Natural killer cell (primary cell): ENCODE measurements around the gene GREB1. TPM values are rescaled to one million over a fixed set of nuclear protein-coding genes. Genes with fewer than 3 reads are reported as not detected.

Experiments
- ATAC-seq, 3 donors: fragments of 150-1000 bp in 2 of 3; fragments of 200-7000 bp in 1 of 3; cut with Tn5 transposase; 1 replicate in 1 of 3; 2 replicates in 2 of 3; pipeline ENCODE4 v1.10.0; 2021; ENCODE audit warnings: mild to moderate bottlenecking in 2 of 3, moderate library complexity in 2 of 3
- DNase-seq, 2 donors: peaks; one replicate each; pipeline versions ENCODE4 v3.0.0 to v3.0.0-alpha.2; 2013 to 2021; ENCODE audit warnings: mixed read lengths in 1 of 2
- H3K27ac ChIP-seq: one replicate; pipeline ENCODE4 v1.5.1; 2013; ENCODE audit warnings: mild to moderate bottlenecking, low read length
- H3K27me3 ChIP-seq: one replicate; pipeline ENCODE4 v1.6.1; 2013; ENCODE audit warnings: low read length; ENCODE audit not compliant: control insufficient read depth, insufficient read depth
- H3K36me3 ChIP-seq: one replicate; pipeline ENCODE4 v1.6.1; 2013; ENCODE audit warnings: low read length; ENCODE audit not compliant: control insufficient read depth, insufficient read depth
- H3K4me1 ChIP-seq: one replicate; pipeline ENCODE4 v1.6.1; 2013; ENCODE audit warnings: low read length; ENCODE audit not compliant: control insufficient read depth, insufficient read depth
- H3K4me3 ChIP-seq: one replicate; pipeline ENCODE4 v1.5.1; 2013; ENCODE audit warnings: low read length
- H3K9me3 ChIP-seq: one replicate; pipeline ENCODE4 v1.6.1; 2013; ENCODE audit warnings: low read length; ENCODE audit not compliant: control insufficient read depth, insufficient read depth
- H3K27ac Mint-ChIP-seq, 2 donors: one replicate each; pipeline ENCODE4 v1.8.0; 2022; ENCODE audit warnings: mild to moderate bottlenecking in 2 of 2, mixed read lengths in 2 of 2, moderate library complexity in 1 of 2
- H3K27me3 Mint-ChIP-seq, 2 donors: one replicate each; pipeline ENCODE4 v1.8.0; 2022; ENCODE audit warnings: low read depth in 2 of 2, mixed read lengths in 2 of 2
- H3K36me3 Mint-ChIP-seq: one replicate; pipeline ENCODE4 v1.8.0; 2022; ENCODE audit warnings: mixed read lengths
- H3K4me1 Mint-ChIP-seq, 2 donors: one replicate each; pipeline ENCODE4 v1.8.0; 2022; ENCODE audit warnings: mixed read lengths in 2 of 2
- H3K4me3 Mint-ChIP-seq: one replicate; pipeline ENCODE4 v1.8.0; 2022; ENCODE audit warnings: mild to moderate bottlenecking, moderate library complexity, mixed read lengths
- H3K9me3 Mint-ChIP-seq, 2 donors: one replicate each; pipeline ENCODE4 v1.8.0; 2022; ENCODE audit warnings: mixed read lengths in 2 of 2
- CTCF ChIP-seq: fragments of 200-600 bp; IDR thresholded peaks from one replicate; pipeline ENCODE4 v1.8.0; 2022; ENCODE audit warnings: antibody characterized with exemption
- WGBS: methylation state at CpG from one replicate; pipeline ENCODE4 v1.1.7; 2013; ENCODE audit warnings: missing lambda C conversion rate; ENCODE audit not compliant: insufficient coverage; 5-methylcytosine and 5-hydroxymethylcytosine counted together
- intact Hi-C: fragments of 100-400 bp; cut with micrococcal nuclease; formaldehyde crosslinking; loops from one replicate; pipeline ENCODE4 v1.14.2; 2022
- total RNA-seq, 4 donors: library from RNA; stranded (reverse); fragments of 120-200 nt in 1 of 4; gene quantifications; one replicate each; pipeline versions ENCODE4 v1.2.3 to v1.2.4, GENCODE V29; 2013 to 2022

Gene GREB1
- total RNA-seq, 3 donors from 2014 or later (not counting 1 experiment from before 2014, with no cell fraction given), result 0.85 to 2.5 (median 2.4) TPM

- ATAC-seq (no peak), DNase-seq (no peak)
- H3K27ac Mint-ChIP-seq, result no peak overlapping the region
- Histone ChIP-seq H3K27me3 (no peaks in the 10 kb centered on the region), H3K4me3 (no peak overlapping the region), H3K36me3 (no peaks in the 10 kb centered on the region), H3K4me1 (no peaks in the 10 kb centered on the region), H3K27ac (no peak overlapping the region), H3K9me3 (no peaks in the 10 kb centered on the region)
- intact Hi-C loops, result no loop called here
- H3K4me1 Mint-ChIP-seq, result no peaks in the 10 kb centered on the region
- H3K4me3 Mint-ChIP-seq, result no peak overlapping the region
- H3K27me3 Mint-ChIP-seq, result no peaks in the 10 kb centered on the region
- H3K36me3 Mint-ChIP-seq, result no peaks in the 10 kb centered on the region
- no peaks in the 10 kb centered on the region for H3K9me3 Mint-ChIP-seq
- TF ChIP-seq CTCF, result no peak
- WGBS, result 71% methylated on average over 5 of the region's 5 CpGs
These were observed 105.7 kb downstream of the GREB1 start for GRCh38 chr2:11639503-11639902.

GRCh38 chr2:11640132-11640531 is 106.3 kb downstream of the GREB1 start:
- intact Hi-C loops, result no loop called here
- Mint-ChIP-seq H3K9me3 (no peaks in the 10 kb centered on the region), H3K27me3 (no peaks in the 10 kb centered on the region), H3K27ac (no peak overlapping the region), H3K4me1 (no peaks in the 10 kb centered on the region), H3K36me3 (no peaks in the 10 kb centered on the region), H3K4me3 (no peak overlapping the region)
- Histone ChIP-seq H3K27me3 (no peaks in the 10 kb centered on the region), H3K4me1 (no peaks in the 10 kb centered on the region), H3K4me3 (no peak overlapping the region), H3K27ac (no peak overlapping the region), H3K9me3 (no peaks in the 10 kb centered on the region), H3K36me3 (no peaks in the 10 kb centered on the region)
- ATAC-seq (no peak), DNase-seq (no peak)
- 95% methylated on average over 27 of the region's 27 CpGs for WGBS
- no peak for TF ChIP-seq CTCF

- no peaks in the 10 kb centered on the region for H3K9me3 ChIP-seq
- no peaks in the 10 kb centered on the region for H3K27me3 ChIP-seq
- Mint-ChIP-seq H3K27ac (no peak overlapping the region), H3K4me3 (no peak overlapping the region), H3K27me3 (peaks cover 0 to 3% of the 10 kb centered on the region in 2 donors), H3K4me1 (no peaks in the 10 kb centered on the region), H3K36me3 (no peaks in the 10 kb centered on the region), H3K9me3 (no peaks in the 10 kb centered on the region)
- no peak for TF ChIP-seq CTCF
- intact Hi-C loops, result no loop called here
- DNase-seq, result no peak
- no peak overlapping the region for H3K27ac ChIP-seq
- 80% methylated on average over 7 of the region's 7 CpGs for WGBS
- no peaks in the 10 kb centered on the region for H3K36me3 ChIP-seq
- no peaks in the 10 kb centered on the region for H3K4me1 ChIP-seq
- no peak for ATAC-seq
- H3K4me3 ChIP-seq, result no peak overlapping the region
These were observed 109.1 kb downstream of the GREB1 start for GRCh38 chr2:11642972-11643371.

- no peaks in the 10 kb centered on the region for H3K4me1 ChIP-seq
- no peak overlapping the region for H3K4me3 ChIP-seq
- DNase-seq (no peak), ATAC-seq (no peak)
- H3K27me3 ChIP-seq, result no peaks in the 10 kb centered on the region
- Mint-ChIP-seq H3K4me3 (no peak overlapping the region), H3K27me3 (peaks cover 9 to 11% of the 10 kb centered on the region in 2 donors), H3K4me1 (no peaks in the 10 kb centered on the region), H3K36me3 (no peaks in the 10 kb centered on the region), H3K27ac (no peak overlapping the region), H3K9me3 (no peaks in the 10 kb centered on the region)
- H3K9me3 ChIP-seq, result no peaks in the 10 kb centered on the region
- H3K36me3 ChIP-seq, result no peaks in the 10 kb centered on the region
- WGBS, result 67% methylated on average over 1 of the region's 3 CpGs
- TF ChIP-seq CTCF, result no peak
- intact Hi-C loops, result no loop called here
- no peak overlapping the region for H3K27ac ChIP-seq
These were observed 110.4 kb downstream of the GREB1 start for GRCh38 chr2:11644293-11644692.
